Measurements from ENCODE around the gene POU3F3. TPM values are rescaled to one million over a fixed set of nuclear protein-coding genes. Genes with fewer than 3 reads are reported as not detected.
A peak's percentile ranks its signal among the peaks of the same experiment; 100 is the strongest.

POU3F3 gene
- total and polyA plus RNA-seq, 2 of the 8 experiments (the other 6 are each of a cell fraction or from before 2014, with no cell fraction given): 0.09 TPM; not detected in 1

GRCh38 chr2:104846786-104847585 lies 6.9 kb upstream of the POU3F3 start:
- 9% methylated on average over 9 of the region's 9 CpGs; no CpG with 5 or more reads in 1 of the 2 experiments for WGBS, 2 experiments (ENCODE audit: extremely low coverage in 1 of 2, insufficient coverage in 1 of 2, insufficient read length in 1 of 2, insufficient replicate concordance in 2 of 2, low coverage in 1 of 2, low lambda C conversion rate in 2 of 2, missing lambda C conversion rate in 1 of 2)
- no peak overlapping the region for H2AK5ac ChIP-seq (ENCODE audit: low read depth, low read length)
- H2AFZ ChIP-seq (ENCODE audit: low read length): no peak overlapping the region
- no peak overlapping the region for H3K4ac ChIP-seq (replicated peaks; ENCODE audit: insufficient read length, low read depth, low read length)
- H3K56ac ChIP-seq (replicated peaks; ENCODE audit: insufficient read length, low read depth, low read length): no peak overlapping the region
- H3K14ac ChIP-seq (ENCODE audit: insufficient read length): no peak overlapping the region
- peaks cover 0 to 4% of the 10 kb centered on the region in 2 experiments for H4K20me1 ChIP-seq (replicated peaks in 1 of 2; ENCODE audit: control insufficient read depth in 1 of 2, insufficient read depth in 2 of 2, low read length in 2 of 2)
- H3K27ac ChIP-seq (ENCODE audit: low read depth, low read length): no peak overlapping the region
- no peak overlapping the region for H3K4me3 ChIP-seq (ENCODE audit: extremely low read depth in 1 of 4, insufficient read depth in 2 of 4, low read depth in 3 of 4, low read length in 4 of 4)
- no peak overlapping the region for H2BK120ac ChIP-seq (replicated peaks; ENCODE audit: low read depth, low read length)
- no peak overlapping the region for H2BK15ac ChIP-seq (ENCODE audit: low read length)
- no peaks in the 10 kb centered on the region for H3K36me3 ChIP-seq (ENCODE audit: control insufficient read depth in 2 of 4, insufficient read depth in 4 of 4, low read length in 3 of 4)
- no peak overlapping the region for H4K91ac ChIP-seq (replicated peaks; ENCODE audit: insufficient read length, low read length)
- peaks cover 60 to 100% (median 86%) of the 10 kb centered on the region in 4 experiments for H3K27me3 ChIP-seq (replicated peaks in 1 of 4; ENCODE audit: control insufficient read depth in 3 of 4, extremely low read depth in 1 of 4, insufficient read depth in 3 of 4, low read length in 3 of 4)
- no peak overlapping the region for H3K9ac ChIP-seq (replicated peaks in 1 of 4; ENCODE audit: extremely low read depth in 1 of 4, low read depth in 3 of 4, low read length in 3 of 4)
- no peaks in the 10 kb centered on the region for H3K9me3 ChIP-seq (ENCODE audit: insufficient read depth in 2 of 2, low read depth in 1 of 2, low read length in 1 of 2)
- peaks cover 18% of the 10 kb centered on the region for H3K23me2 ChIP-seq (ENCODE audit: low read depth, low read length)
- no peak overlapping the region for H2BK20ac ChIP-seq (ENCODE audit: low read length)
- no peak overlapping the region for H2BK5ac ChIP-seq (ENCODE audit: low read depth, low read length)
- peak; percentile 28 for FAIRE-seq
- H3K4me2 ChIP-seq (ENCODE audit: insufficient read depth in 1 of 2, low read depth in 2 of 2, low read length in 2 of 2): peak overlapping the region in 1 of 2 experiments; percentile 86; a peak in 1 of 4 replicates
- no peak overlapping the region for H4K8ac ChIP-seq (ENCODE audit: extremely low read depth, insufficient read depth, low read length)
- no peaks in the 10 kb centered on the region for H3K79me2 ChIP-seq (ENCODE audit: control insufficient read depth in 1 of 2, insufficient read depth in 2 of 2, low read length in 2 of 2)
- peaks cover 18 to 47% (median 26%) of the 10 kb centered on the region in 4 experiments for H3K4me1 ChIP-seq (replicated peaks in 1 of 4; ENCODE audit: control insufficient read depth in 3 of 4, insufficient read depth in 4 of 4, low read length in 3 of 4)
- no peak for DNase-seq (ENCODE audit: low read depth in 1 of 2, low spot score in 2 of 2)
- no peak overlapping the region for H3K23ac ChIP-seq (ENCODE audit: insufficient read length)
- no peaks in the 10 kb centered on the region for H3K79me1 ChIP-seq (ENCODE audit: low read depth, low read length)
- H4K5ac ChIP-seq (ENCODE audit: insufficient read length, low read depth, low read length): no peak overlapping the region
- no peak overlapping the region for H3K18ac ChIP-seq (ENCODE audit: extremely low read depth, low read length)
- no peak overlapping the region for H2BK12ac ChIP-seq (ENCODE audit: low read depth, low read length)
- POLR2A ChIA-PET (ENCODE audit: partially characterized antibody): interaction anchor here (0.6 to 1.3 kb wide), 2 partner anchors 15 to 23 kb away, joined by 3 to 4 read pairs; no protein-coding TSS in a partner anchor
- CTCF ChIA-PET (ENCODE audit: partially characterized antibody): interaction anchor here (0.8 to 5.0 kb wide), 6 partner anchors 10 to 268 kb away, joined by 3 to 60 read pairs (median 4); no protein-coding TSS in a partner anchor
- TF ChIP-seq RBBP5 (IDR thresholded peaks at IDR 0.05; ENCODE audit: borderline replicate concordance, low read depth, low read length) (no peak), RXRA (IDR thresholded peaks at IDR 0.05; ENCODE audit: insufficient read depth, low read depth, low read length) (no peak), NANOG (IDR thresholded peaks at IDR 0.05; ENCODE audit: insufficient read depth, low read depth, low read length, poor library complexity, severe bottlenecking) (peak; percentile 25), SUZ12 (IDR thresholded peaks at IDR 0.05; ENCODE audit: low read length) (peak; percentile 33), SIRT6 (IDR thresholded peaks at IDR 0.05; ENCODE audit: low read length) (no peak), CTCF (IDR thresholded peaks at IDR 0.05; ENCODE audit: control extremely low read depth in 1 of 3, insufficient read depth in 1 of 3, low read depth in 1 of 3, low read length in 3 of 3) (no peak), CHD1 (IDR thresholded peaks at IDR 0.05; ENCODE audit: low read depth, low read length) (no peak), SRF (IDR thresholded peaks at IDR 0.05; ENCODE audit: low read depth, low read length) (no peak)
